HG03521 (cell line): ENCODE data around the gene CTBP1.
A peak's percentile ranks its signal among the peaks of the same experiment; 100 is the strongest.

Source experiments
- ATAC-seq: cut with Tn5 transposase; IDR thresholded peaks from one replicate; pipeline ENCODE4 v1.9.1; 2021; ENCODE audit warnings: mild to moderate bottlenecking, moderate library complexity; ENCODE audit not compliant: unreplicated experiment

Gene CTBP1

GRCh38 chr4:1250921-1251772, 2.2 kb upstream of the CTBP1 start:
- ATAC-seq, result no peak

GRCh38 chr4:1250527-1250812, 1.5 kb upstream of the CTBP1 start:
- ATAC-seq, result no peak

DNA sequence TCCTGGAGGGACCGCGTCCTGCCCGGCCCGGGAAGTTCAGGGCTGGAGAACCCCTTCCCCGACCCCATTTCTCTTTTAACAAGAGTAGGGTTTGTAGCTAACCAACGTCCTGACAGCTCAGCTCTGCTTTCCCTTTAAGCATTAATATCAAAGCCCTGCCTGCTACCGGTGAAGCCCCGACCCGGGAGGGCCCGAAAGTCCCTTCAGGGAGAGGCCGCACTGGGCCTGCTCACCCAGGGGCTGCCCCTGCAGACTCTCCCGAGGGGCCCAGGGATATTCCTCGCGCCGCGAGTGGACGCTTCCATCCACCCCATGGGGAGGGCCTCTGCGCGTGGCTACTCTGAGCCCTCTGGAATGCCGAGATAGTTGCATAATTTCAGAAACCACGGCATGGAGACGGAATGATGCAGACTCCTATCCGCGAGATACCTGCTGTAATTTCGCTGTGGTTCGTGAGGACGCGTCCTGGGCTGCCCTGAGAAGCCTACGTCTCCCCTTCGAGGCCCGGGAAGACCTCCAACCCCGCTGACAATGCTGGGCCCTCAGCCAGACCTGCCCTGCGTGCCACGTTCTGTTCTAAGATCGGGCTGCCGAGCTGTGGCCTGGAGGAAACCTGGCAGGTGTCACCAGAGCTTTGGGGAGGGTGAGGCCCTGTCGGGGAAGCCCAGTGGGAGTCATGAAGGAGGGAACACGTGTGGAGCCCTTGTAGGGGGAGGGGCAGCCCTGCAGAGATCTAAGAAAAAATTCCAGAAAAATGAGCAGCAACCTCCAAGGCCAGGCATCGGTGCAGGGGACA, 999 bp upstream of the CTBP1 start:
- ATAC-seq, result no peak

DNA sequence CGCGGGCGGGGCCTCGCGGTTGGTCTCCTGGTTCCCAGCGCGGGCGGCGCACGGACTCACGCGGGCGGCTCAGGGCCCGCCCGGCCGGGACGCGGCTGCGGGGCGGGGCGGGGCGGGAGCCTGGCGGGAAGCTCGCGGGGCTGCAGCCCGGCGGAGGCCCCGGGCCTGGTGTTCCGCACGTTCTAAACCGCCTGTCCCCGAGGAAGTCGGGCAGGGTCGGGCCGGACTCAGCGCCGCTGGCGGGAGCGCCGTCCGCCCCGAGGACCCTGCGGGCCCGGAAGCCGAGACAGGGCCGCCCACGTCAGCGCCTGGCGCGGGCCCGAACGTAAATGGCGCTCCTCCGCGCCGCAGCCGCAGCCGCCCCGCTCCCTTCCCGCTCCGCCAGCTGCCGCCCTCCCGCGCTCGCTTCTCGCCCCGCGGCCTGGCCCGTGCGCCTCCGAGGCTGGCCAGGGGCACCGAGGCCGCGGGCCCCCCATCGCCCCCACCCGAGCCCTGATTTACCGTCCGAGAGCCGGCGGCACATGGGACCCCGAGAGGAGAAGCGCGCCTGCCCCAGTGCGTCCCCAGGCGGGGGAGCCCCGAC, 309 bp upstream of the CTBP1 start:
- peak; percentile 55 for ATAC-seq

- ATAC-seq, result no peak
These were observed 1.1 kb downstream of the CTBP1 start for GRCh38 chr4:1247864-1248244.

- ATAC-seq, result no peak
These were observed 1.7 kb downstream of the CTBP1 start for GRCh38 chr4:1246901-1247863.

DNA sequence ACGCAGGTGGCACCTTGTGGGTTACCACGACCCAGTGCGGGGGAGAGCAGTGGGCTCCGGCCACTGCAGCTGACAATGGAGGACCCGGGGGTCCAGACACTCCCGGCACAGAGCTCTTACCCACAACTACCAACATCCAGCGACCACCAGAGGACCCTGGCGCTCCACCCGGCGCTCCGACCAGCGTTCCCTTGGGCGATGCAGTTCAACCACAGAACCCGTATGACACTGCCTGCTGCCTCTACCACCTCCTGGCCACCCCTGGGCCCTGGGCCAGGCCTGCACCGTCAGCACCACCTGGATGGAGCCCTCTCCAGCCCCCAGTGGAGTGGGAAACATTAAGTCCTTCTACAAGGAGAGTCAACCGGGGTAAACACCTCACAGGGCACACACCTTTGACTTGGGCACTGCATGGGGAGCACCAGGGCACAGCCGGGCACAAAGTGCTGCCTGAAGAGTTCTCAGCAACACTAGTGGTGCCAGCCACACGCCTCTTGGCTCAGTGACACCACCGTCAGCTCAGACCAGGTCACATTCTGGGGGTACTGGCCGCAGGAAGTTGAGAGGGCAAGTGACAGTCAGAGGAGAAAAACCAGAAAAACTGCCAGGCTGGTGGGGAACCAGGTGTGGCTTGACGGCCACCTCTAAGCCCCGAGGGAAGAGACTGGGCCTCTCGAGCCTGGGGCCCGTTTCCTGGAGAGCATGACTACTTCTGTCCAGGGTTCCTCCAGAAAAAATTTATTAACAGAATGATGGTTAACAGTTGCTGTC, 2.6 kb downstream of the CTBP1 start:
- no peak for ATAC-seq

DNA sequence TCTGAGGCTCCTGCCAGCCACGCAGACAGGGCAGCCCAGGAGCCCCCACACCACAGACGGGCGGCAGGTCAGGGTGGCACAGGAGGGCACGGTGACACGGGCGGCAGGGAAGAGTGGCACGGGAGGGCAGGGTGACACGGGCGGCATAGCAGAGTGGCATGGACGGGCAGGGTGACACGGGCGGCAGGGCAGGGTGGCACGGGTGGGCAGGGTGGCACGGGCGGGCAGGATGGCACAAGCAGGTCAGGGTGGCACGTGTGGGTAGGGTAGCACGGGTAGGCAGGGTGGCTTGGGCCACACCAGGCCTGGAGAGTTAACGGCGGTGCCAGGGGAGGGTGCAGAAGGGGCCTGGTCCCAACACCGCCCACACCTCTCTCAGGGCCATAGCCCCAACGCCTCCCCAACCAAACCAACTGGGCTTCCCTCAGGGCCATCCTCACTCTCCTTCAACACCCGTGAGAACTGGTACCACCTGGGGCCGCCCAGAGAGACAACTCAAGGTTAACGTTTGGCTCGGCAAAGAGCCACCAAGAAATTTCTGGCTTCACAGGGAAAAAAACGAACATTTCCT, 3.4 kb downstream of the CTBP1 start:
- ATAC-seq, result no peak

GRCh38 chr4:1244978-1245471, 3.9 kb downstream of the CTBP1 start:
- no peak for ATAC-seq

DNA sequence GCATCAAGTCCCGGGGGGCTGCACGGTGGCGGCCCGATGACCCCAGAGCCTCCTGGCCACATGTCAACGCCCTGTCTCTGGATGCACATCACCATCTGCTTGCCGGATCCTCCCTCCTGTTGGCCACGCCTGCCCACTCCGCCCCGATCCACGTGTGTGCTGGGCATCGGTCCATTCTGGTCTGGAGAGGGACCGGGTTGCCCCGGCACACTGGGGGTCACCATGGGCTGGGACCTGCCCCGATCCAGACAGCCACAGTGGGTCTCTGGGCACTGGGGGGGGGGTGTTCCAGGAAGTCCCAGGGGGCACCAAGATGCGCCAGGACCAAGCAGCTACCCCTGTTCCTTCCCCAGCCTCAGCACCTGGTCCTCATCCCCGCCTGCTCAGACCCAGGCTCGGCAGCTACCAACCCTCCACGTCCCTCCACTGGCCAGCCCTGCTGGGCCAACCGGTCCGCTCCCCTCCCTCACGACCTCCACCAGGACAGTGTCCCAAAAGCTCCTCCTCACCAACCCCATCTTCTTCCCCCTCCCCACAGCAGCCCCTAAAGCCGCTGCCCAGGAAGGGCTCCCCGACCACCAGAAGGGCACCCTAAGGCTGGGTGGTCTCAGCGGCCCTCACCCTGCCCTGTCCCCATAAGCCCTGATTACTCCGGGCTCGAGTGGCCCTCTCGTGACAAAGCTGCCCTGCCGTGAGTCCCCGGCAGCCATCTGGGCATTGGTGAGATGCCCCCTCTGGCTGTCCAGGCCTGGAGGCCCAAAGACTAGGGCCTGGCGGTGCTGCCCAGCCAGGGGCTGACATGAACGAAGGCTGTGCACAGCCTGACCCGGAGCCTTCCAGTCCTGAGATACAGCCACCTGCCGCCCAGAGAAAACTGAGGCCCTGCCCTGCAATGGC, 4.6 kb downstream of the CTBP1 start:
- no peak for ATAC-seq

GRCh38 chr4:1243451-1244080, 5.4 kb downstream of the CTBP1 start:
- no peak for ATAC-seq

DNA sequence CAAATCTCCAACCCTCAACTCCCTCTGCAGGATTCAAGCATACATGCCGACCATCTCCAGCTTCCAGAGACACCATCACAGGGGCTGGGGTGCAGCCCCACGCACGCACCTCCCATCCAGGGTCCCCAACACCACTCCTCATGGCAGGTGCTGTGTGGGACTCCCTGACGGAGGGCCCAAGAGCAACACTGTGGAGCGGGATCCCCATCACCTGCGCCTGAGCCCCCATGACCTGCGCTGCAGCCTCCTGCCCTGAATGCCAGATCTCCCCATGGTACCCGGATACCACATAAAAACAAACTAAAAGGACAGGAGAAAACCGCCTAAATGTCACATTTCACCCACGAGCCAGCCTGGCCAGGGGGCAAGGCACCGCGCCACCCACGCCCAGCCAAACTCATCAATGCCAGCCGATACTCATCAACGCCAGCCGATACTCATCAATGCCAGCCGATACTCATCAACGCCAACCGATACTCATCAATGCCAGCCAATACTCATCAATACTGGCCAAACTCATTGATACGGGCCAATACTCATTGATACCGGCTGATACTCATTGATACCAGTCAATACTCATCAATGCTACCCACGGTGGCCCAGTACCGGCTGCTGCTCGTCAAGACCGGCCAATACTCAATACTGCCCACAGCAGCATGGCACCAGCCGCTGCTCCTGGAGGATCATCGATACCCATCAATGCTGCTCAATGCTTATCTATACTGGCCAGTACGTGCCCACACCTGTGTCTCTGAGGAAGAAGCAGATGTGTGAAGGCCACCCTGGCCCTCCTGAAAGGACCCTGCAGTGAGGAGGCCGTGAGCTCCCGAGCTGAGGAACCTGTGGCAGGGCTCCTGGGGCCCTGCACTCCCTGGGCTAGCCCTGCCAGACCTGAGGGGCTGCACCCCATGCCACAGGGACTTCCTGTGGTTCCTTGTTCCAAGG, 6.2 kb downstream of the CTBP1 start:
- ATAC-seq, result no peak

DNA sequence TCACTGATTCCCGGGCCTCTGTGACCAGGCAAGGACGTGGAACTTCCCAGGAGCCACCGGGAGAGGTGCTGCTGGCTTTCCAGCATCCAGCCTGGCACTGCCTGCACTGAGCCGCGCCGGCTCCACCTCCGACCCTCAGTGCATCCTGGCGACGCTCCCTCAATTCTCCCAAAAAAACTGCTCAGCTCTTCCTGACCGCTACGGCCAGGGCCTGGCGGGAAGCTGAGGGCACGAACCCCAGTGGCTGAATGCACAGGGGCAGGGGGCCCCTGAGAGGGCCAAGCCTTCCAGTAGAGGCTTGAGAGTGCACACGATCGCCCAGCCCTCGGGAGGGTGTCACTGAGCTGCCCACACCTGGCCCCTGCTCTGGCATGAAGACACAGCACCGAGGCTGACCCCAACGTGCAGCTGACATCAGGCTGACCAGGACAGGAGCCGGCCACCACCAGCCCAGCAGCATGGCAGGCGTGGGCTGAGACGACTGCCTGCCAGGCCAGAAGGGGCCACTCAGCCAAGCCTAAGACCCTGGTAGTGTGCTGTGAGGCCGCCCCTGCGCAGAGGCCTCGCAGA, 6.9 kb downstream of the CTBP1 start:
- ATAC-seq, result no peak

- no peak for ATAC-seq
These were observed 7.4 kb downstream of the CTBP1 start for GRCh38 chr4:1241466-1241935.

GRCh38 chr4:1240721-1241465, 8.0 kb downstream of the CTBP1 start:
- no peak for ATAC-seq

DNA sequence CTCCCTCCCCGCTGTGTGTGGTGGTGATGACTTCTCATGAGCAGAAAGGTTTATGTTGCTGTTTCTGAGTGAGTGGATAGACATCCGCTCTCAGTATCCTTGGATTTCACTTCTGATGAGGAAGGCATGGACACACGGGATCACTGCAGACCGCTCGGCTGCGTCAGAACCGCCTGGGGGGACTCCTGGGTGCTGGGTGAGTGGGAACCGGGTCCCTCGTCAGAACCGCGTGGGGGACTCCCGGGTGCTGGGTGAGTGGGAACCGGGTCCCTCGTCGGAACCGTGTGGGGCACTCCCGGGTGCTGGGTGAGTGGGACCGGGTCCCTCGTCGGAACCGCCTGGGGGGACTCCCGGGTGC, 9.0 kb downstream of the CTBP1 start:
- no peak for ATAC-seq
